Stimulated activated CD8-positive, alpha-beta memory T cell treated with anti-CD3 and anti-CD28 coated beads, Interleukin-12 subunit alpha, Interleukin-12 subunit beta, amount 100 ng/mL, for 1 hour (primary cell): Measurements from ENCODE around the gene CPE.

ENCODE experiments used
- DNase-seq: peaks from one replicate; pipeline ENCODE4 v3.0.0-alpha.2; 2020; ENCODE audit warnings: low read depth

CPE gene

GRCh38 chr4:165367040-165367439 is 11.8 kb upstream of the CPE start:
- no peak for DNase-seq

GRCh38 chr4:165368114-165368513 is 10.7 kb upstream of the CPE start:
- DNase-seq: no peak

DNA sequence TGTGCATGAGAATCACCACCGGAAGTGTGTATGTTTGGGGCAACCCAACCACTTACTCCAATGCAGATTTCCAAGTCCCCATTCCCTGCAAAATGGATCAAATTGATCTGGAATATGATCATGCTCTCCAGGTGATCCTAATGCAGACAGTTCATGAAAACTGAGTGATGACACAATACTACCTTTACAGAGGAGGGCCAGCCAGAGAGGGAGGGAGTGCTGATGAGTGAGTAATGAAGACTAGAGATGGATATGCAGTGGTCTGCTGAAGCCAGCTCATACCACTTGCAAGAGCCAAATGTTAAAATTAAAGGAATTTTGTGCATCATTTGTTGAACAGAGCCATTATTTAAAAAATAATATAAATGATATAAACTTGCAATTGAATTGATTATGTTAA is 10.2 kb upstream of the CPE start:
- no peak for DNase-seq

DNA sequence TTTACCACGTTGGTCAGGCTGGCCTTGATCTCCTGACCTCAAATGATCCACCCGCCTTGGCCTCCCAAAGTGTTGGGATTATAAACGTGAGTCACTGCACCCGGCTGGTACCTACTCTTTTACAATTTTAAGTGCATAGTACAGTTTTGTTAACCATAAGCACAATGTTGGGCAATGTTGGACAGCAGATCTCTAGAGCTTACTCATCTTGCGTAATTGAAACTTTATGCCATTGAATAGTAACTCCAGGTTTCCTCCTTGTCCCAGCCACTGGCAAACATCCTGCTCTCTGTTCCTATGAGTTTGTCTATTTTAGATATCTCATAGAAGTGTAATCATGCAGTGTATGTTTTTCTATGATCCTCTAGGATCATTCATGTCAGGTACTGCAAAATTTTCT is 9.3 kb upstream of the CPE start:
- no peak for DNase-seq

GRCh38 chr4:165370530-165370929 is 8.3 kb upstream of the CPE start:
- DNase-seq: no peak

DNA sequence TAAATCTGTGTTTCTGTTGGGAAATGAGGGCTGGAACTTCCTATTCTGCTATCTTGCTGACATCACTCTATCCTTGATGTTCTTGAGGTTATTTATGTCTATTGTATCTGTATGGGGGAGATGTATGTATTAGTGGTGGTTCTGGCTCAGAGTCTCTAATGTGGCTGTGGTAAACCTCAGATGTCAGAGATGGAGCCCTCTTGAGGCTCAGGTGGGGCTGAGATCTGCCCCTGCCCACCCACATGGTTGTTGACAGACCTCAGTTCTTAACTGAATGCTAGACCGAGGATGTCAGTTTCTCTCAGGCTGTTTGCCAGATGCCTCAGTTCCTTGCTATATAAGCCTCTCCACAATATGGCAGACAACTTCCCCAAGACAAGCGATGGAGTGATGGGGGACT is 3.3 kb upstream of the CPE start:
- no peak for DNase-seq

- DNase-seq: no peak
Measured at GRCh38 chr4:165378398-165378744, 437 bp upstream of the CPE start.

DNA sequence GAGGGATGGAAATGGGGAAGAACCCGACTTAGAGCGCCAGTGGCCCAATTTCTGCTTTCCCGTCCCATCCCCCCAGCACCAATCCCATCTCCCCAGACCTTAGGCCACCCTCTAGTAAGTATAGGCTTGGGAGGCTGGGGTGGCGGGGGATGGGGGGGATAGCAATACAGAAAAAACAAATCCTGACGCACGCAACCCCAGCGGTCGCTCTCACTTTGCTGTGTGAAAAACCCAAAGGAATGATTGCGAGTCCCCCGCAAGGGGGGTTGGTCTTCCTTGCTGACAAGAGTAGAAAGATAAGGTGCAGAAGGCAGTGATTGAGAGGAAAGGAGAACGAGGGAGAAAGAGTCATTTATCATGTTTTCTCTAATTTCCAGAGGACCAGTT is 863 bp downstream of the CPE start:
- no peak for DNase-seq

DNA sequence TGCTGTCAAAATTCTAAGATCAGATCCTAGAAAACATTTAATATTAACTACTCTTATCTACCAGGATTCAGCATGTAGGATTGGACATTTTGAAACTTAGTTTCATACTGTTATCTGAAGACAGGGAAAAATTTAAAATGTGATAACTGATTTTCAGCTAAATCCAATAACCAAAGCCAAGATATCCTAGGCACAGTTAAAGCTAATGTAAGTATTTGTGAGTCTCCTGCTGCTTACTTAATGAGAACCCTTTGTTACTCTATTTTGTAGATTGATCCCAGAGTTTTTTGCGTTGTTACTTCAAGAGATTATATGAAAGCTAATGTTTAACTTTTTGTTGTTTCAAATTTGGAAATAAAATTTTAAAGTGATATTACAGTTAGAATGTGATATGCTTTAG is 2.0 kb downstream of the CPE start:
- DNase-seq: no peak

DNA sequence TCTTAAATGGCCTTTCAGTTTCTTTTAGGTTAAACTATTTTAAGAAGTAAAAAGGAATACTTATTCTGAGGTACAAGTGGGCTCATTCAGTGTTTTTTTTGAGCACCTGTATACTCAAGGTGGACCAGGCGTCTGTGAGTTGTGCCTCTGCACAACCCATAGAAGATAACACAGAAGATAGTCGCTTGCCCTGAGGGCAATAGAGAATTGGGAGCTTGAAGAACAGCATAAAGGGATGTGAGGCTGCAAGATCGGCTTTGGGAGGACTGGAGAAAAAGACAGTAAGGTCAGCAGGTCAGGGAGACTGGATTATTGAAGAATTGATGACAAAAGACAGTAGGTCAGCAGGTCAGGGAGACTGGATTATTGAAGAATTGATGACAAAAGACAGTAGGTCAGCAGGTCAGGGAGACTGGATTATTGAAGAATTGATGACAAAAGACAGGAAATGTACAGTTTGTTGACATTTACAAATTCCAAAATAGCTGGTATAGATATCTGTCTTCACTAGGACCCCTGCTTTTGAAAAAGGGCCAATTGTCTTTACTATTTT is 3.1 kb downstream of the CPE start:
- no peak for DNase-seq

- DNase-seq: no peak
Measured at GRCh38 chr4:165382640-165383039, 3.8 kb downstream of the CPE start.

DNA sequence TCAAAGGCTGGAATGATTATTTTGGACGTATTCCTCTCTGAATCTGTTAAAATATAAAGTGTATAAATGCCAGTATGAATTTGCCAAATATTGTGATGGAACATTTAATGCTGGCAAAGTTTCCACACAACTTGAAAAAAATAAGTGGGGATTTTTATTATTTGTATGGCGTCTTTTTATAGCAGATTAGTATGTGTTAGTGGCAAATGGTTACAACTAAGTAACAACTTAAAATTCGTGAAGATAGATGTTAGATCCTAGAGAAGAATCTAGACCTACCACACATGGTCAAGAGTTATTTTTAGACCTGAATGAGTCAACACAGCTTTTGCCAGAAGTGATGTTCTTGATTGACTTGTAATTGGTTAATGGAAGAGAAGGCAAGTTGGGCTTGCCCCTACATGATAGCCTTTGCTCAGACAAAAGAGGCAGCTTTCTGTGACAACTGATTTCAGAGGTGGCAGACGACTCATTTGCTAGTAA is 4.8 kb downstream of the CPE start:
- DNase-seq: no peak

DNA sequence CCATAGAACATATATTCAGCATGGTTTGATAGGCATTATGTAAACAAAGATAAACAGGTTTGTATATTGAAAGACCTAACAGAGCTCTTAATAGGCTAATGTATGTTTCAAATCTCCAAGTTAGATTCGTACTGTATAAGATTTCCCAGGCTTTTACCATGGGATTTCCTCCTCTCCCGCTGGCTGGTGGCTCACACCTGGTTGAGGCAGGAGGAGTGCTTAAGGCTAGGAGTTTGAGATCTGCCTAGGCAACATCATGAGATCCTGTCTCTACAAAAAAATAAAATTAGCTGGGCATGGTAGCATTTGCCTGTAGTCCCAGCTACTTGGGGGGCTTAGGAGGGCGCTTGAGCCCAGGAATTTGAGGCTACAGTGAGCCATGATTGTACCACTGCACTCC is 5.4 kb downstream of the CPE start:
- DNase-seq: no peak

DNA sequence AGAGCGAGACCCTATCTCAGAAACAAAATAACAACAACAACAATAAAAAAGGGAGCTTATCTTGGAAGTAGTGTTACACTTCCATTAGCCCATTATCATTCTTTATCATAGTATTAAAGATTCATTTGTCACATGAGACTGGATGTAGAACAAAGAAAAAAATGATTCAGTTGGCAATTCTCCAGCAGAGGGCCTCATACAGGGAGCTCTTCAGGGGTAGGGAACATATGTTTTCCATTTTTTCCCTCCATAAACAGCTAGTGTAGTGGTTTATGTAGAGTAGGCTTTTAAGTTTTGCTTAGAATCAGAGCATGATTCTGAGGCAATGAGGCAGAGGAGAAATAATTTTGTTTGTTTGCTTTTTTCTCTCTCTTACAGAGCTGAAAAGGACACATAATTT is 5.8 kb downstream of the CPE start:
- DNase-seq: no peak

GRCh38 chr4:165385126-165385525 is 6.3 kb downstream of the CPE start:
- DNase-seq: no peak

DNA sequence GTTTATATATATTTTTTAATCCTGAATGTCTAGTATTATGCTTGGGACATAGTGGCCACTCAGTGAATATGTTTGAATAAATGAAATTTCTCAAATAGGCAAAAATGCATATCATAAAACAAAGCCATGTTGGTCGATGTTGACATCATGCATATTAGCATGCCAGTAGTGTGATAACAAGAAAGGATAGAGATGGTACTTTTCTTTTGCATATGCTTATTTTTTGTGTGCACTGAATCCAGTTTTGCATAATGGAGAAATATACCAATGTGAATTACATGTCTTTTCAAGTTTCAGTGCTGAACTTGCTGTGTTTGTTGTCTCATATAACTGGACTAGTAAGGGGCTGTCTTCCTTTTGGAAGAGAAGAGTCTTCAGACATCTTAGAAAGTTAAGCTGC is 7.5 kb downstream of the CPE start:
- DNase-seq: no peak

GRCh38 chr4:165388756-165389155 is 9.9 kb downstream of the CPE start:
- no peak for DNase-seq

GRCh38 chr4:165393051-165393450 is 14.2 kb downstream of the CPE start:
- DNase-seq: no peak

- DNase-seq: no peak
Measured at GRCh38 chr4:165393704-165394103, 14.9 kb downstream of the CPE start.

DNA sequence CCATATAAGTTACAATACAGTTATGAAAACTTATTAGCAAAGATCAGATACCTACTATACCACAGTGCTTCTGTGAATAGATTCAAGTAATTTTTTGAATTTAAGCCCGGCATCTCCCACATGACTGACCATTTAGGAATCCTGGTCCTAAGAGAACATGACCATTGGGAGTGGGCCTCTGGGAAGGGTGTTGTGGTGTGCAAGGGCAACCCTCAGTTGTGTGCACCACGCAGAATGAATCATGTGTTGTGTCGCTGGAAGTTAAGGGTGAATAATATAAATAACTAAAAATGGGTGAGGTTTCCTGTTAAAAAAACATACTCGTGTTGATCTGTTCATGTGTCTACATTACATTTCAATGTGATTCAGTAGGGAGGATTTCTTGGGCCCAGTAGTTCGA is 15.5 kb downstream of the CPE start:
- DNase-seq: no peak

DNA sequence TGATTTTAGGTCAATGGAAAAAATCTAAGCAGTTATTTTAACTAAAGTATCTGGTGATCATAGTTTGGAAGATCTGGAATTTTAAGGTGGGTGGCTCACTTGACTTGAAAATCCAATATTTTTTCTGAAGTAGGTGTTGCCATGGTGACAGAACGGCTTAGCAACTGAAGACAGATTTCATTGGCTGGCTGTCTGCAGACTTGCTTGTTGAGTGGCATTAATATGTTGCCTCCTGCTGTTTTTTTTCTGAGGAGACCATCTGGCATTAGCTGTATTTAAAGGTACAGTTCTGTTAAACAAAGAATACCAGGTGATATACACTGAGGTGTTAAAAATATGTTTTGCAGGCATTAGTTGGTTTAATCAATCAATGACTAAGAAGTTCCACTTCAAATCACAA is 19.8 kb downstream of the CPE start:
- DNase-seq: no peak

DNA sequence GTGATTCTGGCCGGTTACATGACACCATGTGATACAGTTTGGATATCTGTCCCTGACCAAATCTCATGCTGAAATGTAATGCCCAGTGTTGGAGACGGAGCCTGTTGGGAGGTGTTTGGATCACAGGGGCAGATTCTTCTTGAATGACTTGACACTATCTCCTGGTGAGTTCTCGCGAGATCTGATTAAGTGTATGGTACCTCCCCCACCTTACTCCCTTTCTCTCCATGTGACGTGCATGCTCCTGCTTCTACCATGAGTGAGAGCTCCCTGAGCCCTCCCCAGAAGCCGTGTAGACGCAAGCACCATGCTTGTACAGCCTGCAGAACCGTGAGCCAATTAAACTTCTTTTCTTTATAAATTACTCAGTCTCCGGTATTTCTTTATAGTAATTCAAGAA is 23.6 kb downstream of the CPE start:
- DNase-seq: no peak

DNA sequence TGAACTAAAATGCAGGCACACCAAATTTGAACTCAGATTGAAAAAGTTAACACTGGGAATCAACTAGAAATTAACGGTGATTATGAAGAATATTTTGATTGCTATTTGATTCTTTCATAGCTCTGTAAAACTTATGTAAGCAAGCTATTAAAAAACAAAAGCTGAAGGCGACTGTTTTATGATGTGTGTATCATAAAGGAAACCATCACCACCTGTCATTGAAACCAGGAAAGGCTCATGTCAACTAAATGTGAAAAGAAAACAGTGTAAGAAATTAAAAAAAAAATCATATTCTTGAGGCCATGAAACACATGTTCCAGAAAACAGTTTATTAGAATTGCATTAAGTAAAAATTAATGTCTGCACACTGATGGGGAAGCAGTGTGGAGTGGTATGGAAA is 24.2 kb downstream of the CPE start:
- DNase-seq: no peak

DNA sequence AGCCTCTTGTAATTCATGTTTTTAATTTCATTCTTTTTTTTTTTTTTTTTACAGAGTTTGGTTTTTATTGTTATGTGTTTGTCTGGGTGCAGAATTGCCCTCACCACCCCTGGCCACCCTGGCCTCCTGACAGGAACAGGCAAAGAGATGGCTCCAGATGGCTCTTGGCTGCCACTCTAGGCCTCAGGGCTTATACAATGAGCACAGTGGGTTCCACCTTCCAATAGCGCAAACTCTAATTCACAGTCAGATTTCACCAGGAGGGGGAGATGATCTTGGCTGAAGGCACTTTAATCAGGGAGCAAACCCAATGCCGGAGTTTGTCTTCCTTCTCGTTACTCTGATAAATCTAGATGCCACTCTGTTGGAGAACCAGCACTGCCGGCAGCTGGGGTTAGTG is 24.8 kb downstream of the CPE start:
- DNase-seq: no peak

- DNase-seq: no peak
Measured at GRCh38 chr4:165404080-165404479, 25.3 kb downstream of the CPE start.
